HG02642 (cell line): ENCODE measurements around the gene OXNAD1.

Experiments used
- ATAC-seq: cut with Tn5 transposase; IDR thresholded peaks from one replicate; pipeline ENCODE4 v1.9.1; 2021; ENCODE audit warnings: mild to moderate bottlenecking; ENCODE audit not compliant: unreplicated experiment, poor library complexity

Gene OXNAD1, protein sequence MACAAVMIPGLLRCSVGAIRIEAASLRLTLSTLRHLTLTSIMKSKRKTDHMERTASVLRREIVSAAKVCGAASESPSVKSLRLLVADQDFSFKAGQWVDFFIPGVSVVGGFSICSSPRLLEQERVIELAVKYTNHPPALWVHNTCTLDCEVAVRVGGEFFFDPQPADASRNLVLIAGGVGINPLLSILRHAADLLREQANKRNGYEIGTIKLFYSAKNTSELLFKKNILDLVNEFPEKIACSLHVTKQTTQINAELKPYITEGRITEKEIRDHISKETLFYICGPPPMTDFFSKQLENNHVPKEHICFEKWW

DNA sequence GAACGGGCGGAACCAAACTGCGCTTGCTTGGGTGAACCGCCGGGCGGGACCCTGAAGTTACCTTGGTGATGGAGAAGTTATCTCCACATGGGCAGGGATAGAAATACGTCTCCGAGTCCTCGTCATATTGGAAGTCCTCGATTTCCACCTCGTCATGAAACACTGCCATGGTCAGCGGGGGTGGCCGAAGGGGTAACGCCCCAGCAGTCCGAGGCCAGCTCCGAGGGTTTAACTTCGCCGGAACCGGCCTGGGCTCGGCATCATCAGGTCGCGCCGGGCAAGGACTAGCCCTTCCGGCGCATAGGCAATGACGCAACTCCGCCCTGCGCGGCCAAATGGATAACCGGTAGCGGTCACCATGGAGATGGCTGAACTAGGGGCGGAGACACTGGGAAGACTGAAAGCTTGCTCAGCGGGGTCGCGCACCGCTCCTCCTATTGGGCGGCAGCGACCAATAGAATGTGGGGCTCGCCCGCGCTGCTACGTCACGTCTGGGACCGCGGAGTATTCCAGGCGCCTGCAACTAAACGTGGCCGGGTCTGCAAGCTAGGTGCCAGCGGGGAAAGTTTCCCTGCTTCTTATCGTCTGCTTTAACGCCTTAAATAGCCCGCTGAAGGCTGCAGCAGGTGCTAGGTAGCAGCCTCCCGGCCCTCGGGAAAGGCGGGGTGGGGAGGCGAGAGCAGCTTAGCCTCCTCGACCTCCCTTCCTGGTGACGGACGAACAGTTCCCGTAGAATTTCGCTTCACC is at the start of gene OXNAD1, which contains the start of gene DPH3:
Gene OXNAD1, plus strand, starts transcription at position 505 of the 747 bp plus-strand sequence. CDS start 5,741 bp downstream, outside the sequence.
Gene DPH3, minus strand, starts transcription at position 236 of the 747 bp plus-strand sequence. Its CDS starts 67 bp downstream, at position 169.
- peak; percentile 100 for ATAC-seq

DNA sequence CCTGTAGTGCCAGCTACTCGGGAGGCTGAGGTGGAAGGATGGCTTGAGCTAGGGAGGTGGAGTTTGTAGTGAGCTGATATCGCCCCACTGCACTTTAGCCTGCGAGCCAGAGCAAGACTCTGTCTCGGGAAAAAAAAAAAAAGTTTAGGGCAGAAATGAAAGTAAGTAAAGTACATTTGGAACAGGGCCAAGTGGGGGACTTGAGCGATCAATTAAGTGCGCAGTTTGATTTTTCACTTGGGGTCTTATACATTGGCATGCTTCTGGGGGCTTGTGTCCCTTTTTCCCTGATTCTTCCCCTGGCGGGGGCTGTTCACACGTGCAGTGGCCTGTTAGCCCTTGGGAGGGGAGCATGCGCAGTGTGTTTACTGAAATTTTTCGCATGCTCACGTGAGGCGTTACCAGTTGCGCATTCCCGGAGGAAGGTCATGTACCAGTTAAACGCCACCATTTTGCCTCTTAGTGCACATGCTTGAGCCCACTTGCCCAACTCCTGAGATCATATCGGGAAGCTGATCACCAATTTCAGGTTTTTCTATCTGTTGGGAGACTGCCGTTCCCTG is 48.6 kb upstream of the OXNAD1 start:
- no peak for ATAC-seq

DNA sequence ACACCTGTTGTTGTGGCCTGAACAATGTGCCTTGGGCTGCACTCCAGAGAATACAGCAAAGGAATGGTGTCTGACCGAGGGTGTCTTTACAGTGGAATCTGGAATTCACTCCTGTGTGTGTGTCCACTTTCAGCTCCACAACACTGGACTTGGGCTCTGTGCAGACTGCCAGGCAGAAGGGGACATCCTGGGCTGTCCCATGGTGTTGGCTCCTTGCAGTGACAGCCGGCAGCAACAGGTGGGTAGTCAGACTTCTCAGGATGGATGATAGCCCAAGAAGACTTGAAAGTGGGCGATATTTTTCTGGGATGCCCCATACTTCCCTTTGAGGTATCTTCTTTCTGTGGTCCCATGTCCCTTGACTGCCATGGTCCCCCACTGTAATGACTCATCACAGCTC is 45.2 kb upstream of the OXNAD1 start:
- no peak for ATAC-seq

DNA sequence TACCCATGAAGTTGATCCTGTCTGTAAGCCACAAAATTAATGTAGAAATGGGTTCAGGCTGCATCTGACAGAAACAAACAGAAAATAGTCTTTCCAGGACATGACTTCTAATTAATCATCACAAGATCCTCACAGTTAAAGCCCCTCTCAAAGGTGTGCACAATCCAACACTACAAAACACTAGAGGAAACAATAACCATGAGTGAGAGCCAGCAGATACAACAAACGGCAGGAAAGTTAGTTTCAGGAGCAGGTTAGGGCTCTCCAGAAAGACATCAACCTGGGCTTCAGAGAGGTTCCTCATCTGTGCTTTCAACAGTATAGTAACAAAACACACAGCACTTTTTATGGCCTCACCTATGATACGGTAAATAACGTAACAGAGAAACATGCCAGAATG is 43.0 kb upstream of the OXNAD1 start:
- ATAC-seq = no peak

DNA sequence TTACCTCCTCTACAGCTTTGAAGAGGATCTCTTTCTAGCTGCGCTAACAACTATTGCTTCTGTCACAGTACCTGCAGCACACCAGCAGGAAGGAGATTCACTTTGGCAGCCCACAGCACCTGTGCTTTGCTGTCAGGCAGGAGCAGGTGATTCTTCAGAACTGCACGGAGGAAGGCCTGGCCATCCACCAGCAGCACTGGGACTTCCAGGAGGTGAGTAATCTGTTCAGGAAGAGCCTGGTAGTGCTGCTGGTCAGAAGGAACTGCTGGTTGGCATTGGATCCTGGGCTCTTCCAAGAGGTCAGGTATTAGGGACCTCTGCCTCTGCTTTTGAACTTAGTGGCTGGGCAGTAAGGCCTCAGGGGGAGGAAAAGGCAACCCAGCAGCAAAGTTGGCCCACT is 42.5 kb upstream of the OXNAD1 start:
- no peak for ATAC-seq

DNA sequence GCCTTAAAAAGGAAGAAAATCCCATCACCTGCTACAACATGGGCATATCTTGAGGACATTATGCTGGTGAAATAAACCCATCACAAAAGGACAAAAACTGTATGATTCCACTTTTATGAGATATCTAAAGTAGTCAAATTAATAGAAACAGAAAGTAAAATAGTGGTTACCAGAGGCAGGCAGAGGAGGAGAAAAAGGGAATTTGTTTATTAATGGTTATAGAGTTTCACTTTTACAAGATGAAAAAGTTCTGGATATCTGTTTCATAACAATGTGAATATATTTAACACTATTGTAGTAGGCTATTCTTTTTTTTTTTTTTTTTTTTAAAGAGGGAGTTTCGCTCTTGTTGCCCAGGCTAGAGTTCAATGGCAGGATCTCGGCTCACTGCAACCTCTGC is 40.7 kb upstream of the OXNAD1 start:
- ATAC-seq = no peak

DNA sequence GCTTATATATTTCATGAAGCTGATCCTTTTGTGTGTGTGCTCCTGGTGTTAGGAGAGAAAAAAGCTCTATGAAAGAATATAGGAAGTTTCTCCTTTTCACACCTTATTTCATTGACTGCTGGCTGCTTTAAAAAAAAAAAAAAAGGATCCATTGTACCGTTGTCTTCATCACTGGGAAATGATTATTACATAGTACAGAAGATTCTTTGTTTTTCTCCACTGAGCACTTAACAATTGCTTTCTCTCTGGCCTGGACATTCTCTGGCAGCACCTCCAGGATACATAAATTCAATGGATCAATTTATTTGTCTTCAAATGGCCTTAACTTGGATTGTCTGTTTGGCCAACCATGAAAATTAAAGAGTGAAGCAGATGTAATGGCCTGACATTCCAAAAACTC is 37.4 kb upstream of the OXNAD1 start:
- no peak for ATAC-seq

DNA sequence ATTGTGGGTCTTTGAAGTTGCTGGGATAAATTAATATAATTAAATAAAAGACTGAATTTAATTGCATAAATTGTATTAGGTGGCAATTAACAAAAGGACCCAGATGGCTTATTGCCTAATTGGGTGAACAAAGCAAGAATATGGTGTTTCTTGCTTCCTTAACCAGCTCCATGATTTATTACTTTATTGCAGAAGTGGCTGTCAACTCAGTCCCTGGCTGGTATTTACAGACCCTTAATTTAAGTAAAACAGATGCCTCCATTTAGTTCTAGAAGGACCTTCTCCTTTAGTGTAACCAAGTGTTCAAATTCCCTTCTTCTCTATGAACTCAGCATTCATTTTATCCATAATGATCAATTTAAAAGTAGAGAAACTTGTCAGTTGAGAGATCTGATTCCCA is 35.3 kb upstream of the OXNAD1 start:
- ATAC-seq = no peak

DNA sequence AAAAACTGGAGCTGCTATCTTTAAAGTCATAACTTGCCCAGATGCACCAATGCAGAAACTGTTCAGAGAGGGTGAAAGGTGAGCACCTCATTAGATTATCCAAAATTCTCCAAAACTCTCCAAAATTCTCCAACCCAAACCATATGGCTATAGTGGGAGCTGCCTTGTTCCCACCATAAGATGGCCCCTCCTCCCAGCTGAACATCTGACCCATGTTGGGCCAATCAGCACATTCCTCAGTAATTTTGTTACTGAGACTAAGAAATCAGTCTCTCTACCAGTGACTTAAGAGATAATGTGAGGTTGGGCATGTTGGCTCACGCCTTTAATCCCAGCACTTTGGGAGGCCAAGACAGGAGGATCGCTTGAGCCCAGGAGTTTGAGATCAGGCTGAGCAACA is 33.0 kb upstream of the OXNAD1 start:
- no peak for ATAC-seq

DNA sequence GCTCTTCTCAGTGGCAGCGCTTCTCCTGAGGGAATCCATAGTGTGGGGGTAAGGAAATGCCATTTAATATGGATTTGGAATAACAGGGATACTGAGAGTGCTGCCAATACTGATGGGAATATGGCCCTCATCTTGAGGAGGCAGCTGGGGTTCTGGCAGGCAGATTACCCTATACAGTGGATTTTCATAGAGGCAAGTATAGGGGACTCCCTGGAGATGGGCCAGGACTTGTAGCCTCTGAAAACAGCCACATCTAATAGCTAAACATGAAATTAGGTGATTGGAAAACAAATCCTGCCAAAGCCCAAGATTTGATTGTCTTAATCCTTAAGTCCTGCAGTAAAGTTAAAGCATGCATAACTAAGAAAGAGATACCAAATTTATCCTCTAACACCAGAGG is 31.2 kb upstream of the OXNAD1 start:
- no peak for ATAC-seq

DNA sequence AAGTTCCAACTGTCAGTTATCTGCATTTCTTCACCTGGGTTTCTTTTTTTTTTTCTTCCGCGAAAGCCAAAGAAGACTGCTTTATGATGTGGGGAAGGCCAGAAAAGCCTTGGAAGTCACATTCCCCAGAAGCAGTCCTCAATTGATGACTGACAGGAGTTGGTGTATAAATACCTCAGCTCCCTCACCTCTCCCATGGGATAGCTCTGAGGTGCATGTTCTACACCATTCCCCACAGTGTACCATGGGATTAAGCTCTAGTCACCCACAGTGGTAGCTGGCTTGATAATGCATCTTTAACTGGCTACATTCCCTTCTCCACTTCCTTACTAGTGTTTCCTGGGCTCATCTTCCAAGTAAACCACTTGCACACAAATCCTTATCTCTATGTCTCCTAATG is 30.7 kb upstream of the OXNAD1 start:
- no peak for ATAC-seq

DNA sequence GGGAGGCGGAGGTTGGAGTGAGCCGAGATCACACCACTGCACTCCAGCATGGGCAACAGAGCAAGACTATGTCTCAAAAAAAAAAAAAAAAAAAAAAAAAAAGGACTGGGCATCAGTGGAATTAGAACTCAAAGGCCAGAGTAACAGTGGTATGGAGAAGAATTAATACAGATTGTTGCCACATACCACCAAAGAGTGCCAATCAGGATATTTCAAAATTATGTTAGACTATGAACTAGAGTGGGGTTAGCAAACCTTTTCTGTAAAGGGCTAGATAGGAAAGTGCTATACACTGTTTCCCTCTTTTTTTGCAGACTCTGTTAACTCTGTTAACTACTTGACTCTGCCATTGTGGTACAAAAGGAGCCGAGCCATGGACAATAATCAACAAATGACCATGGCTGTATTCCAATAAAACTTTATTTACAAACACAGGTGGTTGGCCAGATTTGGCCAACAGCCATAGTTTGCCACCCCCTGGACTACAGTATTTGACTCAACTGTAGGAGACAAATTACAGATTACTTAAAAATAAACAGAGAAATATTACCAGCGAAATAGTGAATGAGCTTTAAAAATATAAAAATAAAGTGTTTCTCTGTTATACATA is 28.9 kb upstream of the OXNAD1 start:
- no peak for ATAC-seq

DNA sequence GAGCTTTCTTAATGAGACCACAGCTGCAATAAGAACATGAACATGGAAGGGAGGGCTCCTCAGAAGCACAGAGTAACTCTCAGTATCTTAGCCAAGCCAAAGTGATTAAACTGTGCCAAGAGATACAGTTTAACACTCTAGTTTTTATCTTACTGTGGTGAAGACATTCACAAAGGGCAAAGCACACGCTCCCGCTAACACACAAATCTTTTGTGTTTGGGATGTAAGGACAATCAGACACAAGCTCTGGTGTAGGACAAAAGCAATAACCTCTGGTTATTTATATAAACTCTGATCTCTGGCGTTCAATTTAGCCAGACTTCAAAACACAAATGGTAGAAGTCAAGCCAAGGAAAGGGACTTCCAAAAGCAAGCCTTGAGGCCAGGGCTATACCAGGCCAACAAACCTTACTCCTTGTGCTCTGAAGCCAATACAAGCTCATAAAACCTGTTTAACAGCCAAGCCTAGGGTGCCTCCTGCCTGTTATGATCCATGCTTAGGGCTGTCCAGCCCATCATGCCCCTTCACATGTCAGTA is 28.1 kb upstream of the OXNAD1 start:
- no peak for ATAC-seq

DNA sequence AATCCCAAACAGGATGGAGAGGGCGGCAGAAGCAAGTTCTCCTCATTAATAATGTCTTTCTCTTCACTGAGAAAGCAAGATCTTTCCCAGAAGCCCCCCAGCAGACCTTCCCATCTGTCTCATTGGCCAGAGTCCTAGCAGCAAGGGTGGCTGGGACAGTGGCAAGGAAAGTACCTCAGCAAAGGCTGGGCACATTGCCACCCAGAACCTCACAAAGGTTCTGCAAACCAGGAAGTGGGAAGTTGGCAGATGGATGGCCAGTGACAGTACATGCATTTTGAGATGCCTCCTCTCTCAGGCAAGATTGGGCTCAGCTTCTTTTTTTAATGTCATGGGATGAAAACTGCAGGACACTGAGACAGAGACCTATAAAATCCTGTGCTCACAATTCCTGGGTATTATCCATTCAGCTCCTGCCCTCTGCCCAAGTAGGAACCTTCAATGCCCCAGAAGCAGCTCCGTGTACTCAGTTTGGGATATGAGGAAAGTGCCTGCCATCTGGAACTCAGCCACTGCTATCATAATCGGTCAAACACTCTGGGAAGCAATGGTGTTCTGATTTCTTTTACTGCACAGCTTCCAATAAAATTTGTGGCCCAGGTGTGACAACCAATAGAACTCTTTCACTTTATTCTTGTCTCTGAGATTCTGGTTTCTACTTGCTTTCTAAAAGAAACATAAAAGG is 25.8 kb upstream of the OXNAD1 start:
- no peak for ATAC-seq

DNA sequence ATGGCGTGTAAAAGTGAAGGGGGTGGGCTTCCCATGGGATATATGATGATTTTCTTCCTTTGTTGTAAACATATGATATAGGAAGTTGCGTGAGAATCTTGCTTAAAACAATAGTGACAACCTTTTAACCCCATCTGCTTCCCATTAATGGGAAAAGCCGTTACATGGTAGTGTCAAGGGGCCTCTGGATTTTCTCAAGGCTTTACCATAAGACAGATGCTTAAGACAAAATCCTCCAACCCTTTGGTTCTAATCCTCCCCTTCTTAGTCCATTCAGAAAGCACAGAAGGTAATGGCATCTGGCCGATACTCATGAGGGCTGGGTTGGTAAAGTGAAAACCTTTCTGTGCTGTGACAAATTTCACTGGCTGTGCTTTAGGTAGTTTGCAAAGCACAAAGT is 25.2 kb upstream of the OXNAD1 start:
- no peak for ATAC-seq

DNA sequence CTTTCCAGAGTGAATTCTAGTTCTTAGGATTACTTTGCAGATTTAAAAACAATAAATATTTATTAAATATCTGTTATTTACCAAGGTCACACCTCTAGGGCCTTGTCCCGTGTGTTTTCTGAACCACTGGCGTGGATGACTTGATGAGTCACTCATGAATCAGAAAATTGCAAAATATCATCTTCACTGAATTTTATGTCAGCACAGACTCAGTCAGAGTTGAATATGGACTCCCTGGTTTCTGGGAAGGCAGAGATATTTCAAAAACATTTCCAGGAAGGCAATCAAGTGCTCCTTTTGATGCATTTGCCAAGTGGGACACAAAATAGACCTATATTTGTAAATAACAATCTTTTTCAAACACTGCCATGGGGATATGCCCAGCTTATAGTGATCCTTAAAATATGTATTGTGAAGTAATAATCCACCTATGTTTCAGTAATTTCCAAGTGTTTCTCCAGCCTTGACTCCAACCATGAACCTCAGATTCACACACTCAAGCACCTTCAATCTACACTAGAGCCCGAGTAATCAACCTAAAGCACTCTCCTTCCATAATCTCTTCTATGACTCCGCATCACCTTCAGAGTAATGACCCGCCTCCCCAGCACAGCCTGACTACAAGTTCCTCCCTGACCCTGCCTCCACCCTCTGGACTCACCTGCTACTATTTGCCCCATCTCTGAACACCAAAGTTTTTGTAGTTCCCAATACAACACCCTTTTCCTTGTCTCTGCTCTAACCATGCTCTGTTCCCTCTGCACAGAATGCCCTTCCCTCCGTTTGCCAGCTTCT is 24.6 kb upstream of the OXNAD1 start:
- no peak for ATAC-seq

DNA sequence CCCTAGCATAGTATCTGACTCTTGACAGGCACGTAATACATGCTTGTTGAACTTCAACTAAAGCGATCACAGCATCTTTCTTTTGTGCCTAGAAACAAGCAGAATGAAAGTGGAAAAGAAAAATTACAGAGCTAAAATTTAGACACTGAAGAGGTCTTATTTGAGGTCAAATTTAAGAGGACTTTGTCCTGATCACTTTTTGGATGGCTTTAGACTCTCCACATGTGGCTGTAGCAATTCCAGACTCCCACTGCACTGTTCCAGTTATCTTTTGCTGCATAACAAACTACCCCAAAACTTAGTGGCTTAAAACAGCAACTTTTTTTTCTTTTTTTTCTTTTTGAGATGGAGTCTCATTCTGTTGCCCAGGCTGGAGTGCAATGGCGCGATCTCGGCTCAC is 23.8 kb upstream of the OXNAD1 start:
- ATAC-seq = no peak

DNA sequence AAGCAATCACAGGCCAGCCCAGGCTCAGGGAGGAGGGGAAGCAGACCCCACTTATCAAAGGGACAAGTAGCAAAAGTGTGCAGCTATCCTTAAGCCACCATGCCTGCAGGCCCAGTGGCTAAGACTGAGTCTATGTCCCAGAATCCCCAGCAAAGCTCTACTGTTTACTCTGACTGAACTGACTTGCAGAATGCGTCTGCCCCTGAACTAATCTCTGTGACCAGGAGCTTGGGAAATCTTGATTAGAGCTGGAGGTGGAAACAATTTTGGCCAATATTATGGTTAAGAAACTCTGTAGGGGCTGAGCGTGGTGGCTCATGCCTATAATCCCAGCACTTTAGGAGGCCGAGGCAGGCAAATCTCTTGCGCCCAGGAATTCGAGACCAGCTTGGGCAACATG is 22.8 kb upstream of the OXNAD1 start:
- no peak for ATAC-seq

DNA sequence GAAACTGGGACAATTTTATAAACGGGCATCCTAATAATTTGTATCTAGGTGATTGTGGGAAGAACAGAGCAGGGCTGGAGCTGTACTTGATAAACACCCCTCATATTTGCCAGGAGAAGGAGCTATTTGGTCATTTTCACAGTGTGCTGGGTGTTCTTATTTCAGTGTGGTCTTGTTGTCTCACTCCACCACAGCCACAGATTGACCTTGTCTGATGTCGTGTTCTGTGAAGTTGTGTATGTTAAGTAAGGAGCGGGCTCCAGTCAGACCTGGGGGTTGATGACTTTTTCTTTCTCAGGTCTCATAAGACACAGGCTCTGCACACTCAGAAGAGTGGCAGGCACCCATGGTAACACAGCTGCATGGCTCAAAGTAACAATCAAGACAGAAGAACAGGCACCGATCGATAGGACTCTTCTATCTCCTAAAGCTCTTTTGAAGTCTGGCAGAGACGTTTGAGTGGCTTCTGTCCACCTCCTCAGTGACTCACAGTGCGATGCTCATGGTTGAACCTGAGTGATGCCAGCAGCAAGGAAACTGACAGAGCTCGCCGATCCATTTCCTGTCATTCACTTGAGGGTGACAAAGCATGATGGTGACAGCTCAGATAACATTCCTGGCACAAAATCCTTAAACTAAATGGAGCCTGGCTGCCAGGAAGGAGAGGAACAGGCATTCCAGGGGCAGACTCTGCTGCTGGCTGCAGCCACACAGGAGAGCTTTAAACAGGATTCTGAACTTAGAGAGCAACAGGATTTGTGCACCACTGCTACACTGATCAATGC is 21.1 kb upstream of the OXNAD1 start:
- no peak for ATAC-seq
